Activated CD4-positive, alpha-beta memory T cell treated with anti-CD3 and anti-CD28 coated beads, Interleukin-2, amount 10 ng/mL, durations not matched to agents 7 days and 5 days (primary cell): ENCODE measurements around the gene UBAP1. TPM values are rescaled to one million over a fixed set of nuclear protein-coding genes. Genes with fewer than 3 reads are reported as not detected.
A peak's percentile ranks its signal among the peaks of the same experiment; 100 is the strongest.

Source experiments
- CTCF ChIA-PET: fragments of 350-600 bp; sonication (Branson Sonifier 250); formaldehyde crosslinking; loops from one replicate; lab custom pipeline; 2021; ENCODE audit warnings: antibody characterized with exemption, inconsistent platforms; lab: Charles Lee
- POLR2A ChIA-PET: fragments of 350-600 bp; sonication (Branson Sonifier 250); formaldehyde crosslinking; loops from one replicate; lab custom pipeline; 2021; ENCODE audit warnings: antibody characterized with exemption; lab: Charles Lee
- DNase-seq: peaks from one replicate; pipeline ENCODE4 v3.0.0-alpha.2; 2020
- H3K27ac Mint-ChIP-seq: one replicate; pipeline ENCODE4 v1.8.0; 2021; ENCODE audit warnings: mild to moderate bottlenecking, mixed read lengths
- H3K27me3 Mint-ChIP-seq: one replicate; pipeline ENCODE4 v1.8.0; 2021; ENCODE audit warnings: mixed read lengths
- H3K36me3 Mint-ChIP-seq: one replicate; pipeline ENCODE4 v1.8.0; 2021; ENCODE audit warnings: low read depth, mixed read lengths
- H3K4me1 Mint-ChIP-seq: one replicate; pipeline ENCODE4 v1.8.0; 2021; ENCODE audit warnings: mixed read lengths
- H3K4me3 Mint-ChIP-seq: one replicate; pipeline ENCODE4 v1.8.0; 2021; ENCODE audit warnings: mild to moderate bottlenecking, mixed read lengths
- H3K9me3 Mint-ChIP-seq: one replicate; pipeline ENCODE4 v1.8.0; 2021; ENCODE audit warnings: mixed read lengths
- total RNA-seq, 2 experiments: library from RNA; stranded (reverse); gene quantifications; one replicate each; pipeline ENCODE4 v1.2.3, GENCODE V29; 2021

Gene UBAP1
- total RNA-seq, 2 experiments from 2014 or later: 35.6 to 39.1 TPM

GRCh38 chr9:34157898-34158297, 20.9 kb upstream of the UBAP1 start:
- no peaks in the 10 kb centered on the region for H3K4me1 Mint-ChIP-seq
- H3K27me3 Mint-ChIP-seq: peaks cover 1% of the 10 kb centered on the region
- H3K4me3 Mint-ChIP-seq: no peak overlapping the region
- no peaks in the 10 kb centered on the region for H3K9me3 Mint-ChIP-seq
- DNase-seq: no peak
- no peaks in the 10 kb centered on the region for H3K36me3 Mint-ChIP-seq
- CTCF ChIA-PET: interaction anchor here (1.1 kb wide), 1 partner anchor 94 kb away, joined by 4 read pairs; no protein-coding TSS in a partner anchor
- POLR2A ChIA-PET: interaction anchor here (1.2 kb wide), 1 partner anchor 21 kb away, joined by 3 read pairs; the partner anchor contains the start of gene UBAP1
- H3K27ac Mint-ChIP-seq: no peak overlapping the region

- Mint-ChIP-seq H3K27me3 (peaks cover 1% of the 10 kb centered on the region), H3K4me1 (no peaks in the 10 kb centered on the region), H3K36me3 (no peaks in the 10 kb centered on the region), H3K9me3 (no peaks in the 10 kb centered on the region), H3K4me3 (no peak overlapping the region), H3K27ac (no peak overlapping the region)
- ChIA-PET CTCF (interaction anchor here (0.5 to 1.1 kb wide), 2 partner anchors 94 to 532 kb away, joined by 4 to 5 read pairs; no protein-coding TSS in a partner anchor), POLR2A (interaction anchor here (2.1 kb wide), 1 partner anchor 20 kb away, joined by 7 read pairs; no protein-coding TSS in a partner anchor)
- DNase-seq: no peak
Observed at GRCh38 chr9:34158362-34158869, 20.4 kb upstream of the UBAP1 start.

GRCh38 chr9:34163434-34163833, 15.4 kb upstream of the UBAP1 start:
- Mint-ChIP-seq H3K4me3 (no peak overlapping the region), H3K4me1 (no peaks in the 10 kb centered on the region), H3K27me3 (no peaks in the 10 kb centered on the region), H3K36me3 (no peaks in the 10 kb centered on the region), H3K27ac (no peak overlapping the region), H3K9me3 (no peaks in the 10 kb centered on the region)
- POLR2A ChIA-PET: interaction anchor here (1.1 to 1.9 kb wide), 2 partner anchors 15 to 30 kb away, joined by 3 to 5 read pairs; partner anchors contain the start of gene UBAP1
- DNase-seq: no peak
- CTCF ChIA-PET: interaction anchor here (0.6 to 1.5 kb wide), 3 partner anchors 8 to 254 kb away, joined by 3 to 4 read pairs (median 4); no protein-coding TSS in a partner anchor

GRCh38 chr9:34169125-34169524, 9.7 kb upstream of the UBAP1 start:
- no peaks in the 10 kb centered on the region for H3K9me3 Mint-ChIP-seq
- peaks cover 11% of the 10 kb centered on the region for H3K4me1 Mint-ChIP-seq
- no peak overlapping the region for H3K4me3 Mint-ChIP-seq
- no peak overlapping the region for H3K27ac Mint-ChIP-seq
- DNase-seq: no peak
- H3K27me3 Mint-ChIP-seq: no peaks in the 10 kb centered on the region
- no peaks in the 10 kb centered on the region for H3K36me3 Mint-ChIP-seq
- ChIA-PET CTCF (no interaction called here), POLR2A (interaction anchor here (1.4 kb wide), 1 partner anchor 10 kb away, joined by 7 read pairs; the partner anchor contains the start of gene UBAP1)

- H3K27ac Mint-ChIP-seq: no peak overlapping the region
- peaks cover 11% of the 10 kb centered on the region for H3K4me1 Mint-ChIP-seq
- H3K27me3 Mint-ChIP-seq: no peaks in the 10 kb centered on the region
- ChIA-PET CTCF (interaction anchor here (0.7 to 1.2 kb wide), 5 partner anchors 8 to 152 kb away, joined by 3 to 4 read pairs (median 3); partner anchors contain the start of gene UBAP1), POLR2A (interaction anchor here (0.6 to 1.7 kb wide), 3 partner anchors 8 to 117 kb away, joined by 3 to 7 read pairs (median 5); partner anchors contain the start of gene UBAP1)
- DNase-seq: no peak
- H3K4me3 Mint-ChIP-seq: no peak overlapping the region
- H3K36me3 Mint-ChIP-seq: no peaks in the 10 kb centered on the region
- no peaks in the 10 kb centered on the region for H3K9me3 Mint-ChIP-seq
Observed at GRCh38 chr9:34170237-34170991, 8.4 kb upstream of the UBAP1 start.

GRCh38 chr9:34171753-34172535, 6.9 kb upstream of the UBAP1 start:
- Mint-ChIP-seq H3K27me3 (no peaks in the 10 kb centered on the region), H3K9me3 (no peaks in the 10 kb centered on the region), H3K27ac (no peak overlapping the region), H3K36me3 (no peaks in the 10 kb centered on the region), H3K4me1 (peaks cover 11% of the 10 kb centered on the region), H3K4me3 (no peak overlapping the region)
- POLR2A ChIA-PET: interaction anchor here (1.2 to 1.7 kb wide), 2 partner anchors 21 to 45 kb away, joined by 5 read pairs; partner anchors contain the start of gene DCAF12
- DNase-seq: peak; percentile 56
- CTCF ChIA-PET: interaction anchor here (0.6 to 0.9 kb wide), 4 partner anchors 19 to 648 kb away, joined by 3 to 5 read pairs (median 3); partner anchors contain the start of genes ANKRD18B and SIGMAR1

- Mint-ChIP-seq H3K9me3 (no peaks in the 10 kb centered on the region), H3K27ac (no peak overlapping the region), H3K36me3 (peaks cover 8% of the 10 kb centered on the region), H3K27me3 (no peaks in the 10 kb centered on the region), H3K4me1 (peaks cover 32% of the 10 kb centered on the region), H3K4me3 (no peak overlapping the region)
- CTCF ChIA-PET: interaction anchor here (0.6 to 1.3 kb wide), 2 partner anchors 31 to 77 kb away, joined by 3 to 4 read pairs; no protein-coding TSS in a partner anchor
- POLR2A ChIA-PET: no interaction called here
- DNase-seq: no peak
Observed at GRCh38 chr9:34176089-34176488, 2.8 kb upstream of the UBAP1 start.

GRCh38 chr9:34177593-34178435, 1.0 kb upstream of the UBAP1 start:
- ChIA-PET POLR2A (interaction anchor here (0.6 to 2.9 kb wide), 15 partner anchors 8 to 887 kb away, joined by 3 to 26 read pairs (median 7); partner anchors contain the start of genes DCAF12, NFX1 and UBAP2), CTCF (interaction anchor here (0.7 to 2.3 kb wide), 6 partner anchors 7 to 103 kb away, joined by 3 to 11 read pairs (median 4); no protein-coding TSS in a partner anchor)
- no peak for DNase-seq
- Mint-ChIP-seq H3K27ac (peak overlapping the region; percentile 89), H3K9me3 (no peaks in the 10 kb centered on the region), H3K4me3 (peak overlapping the region; percentile 94), H3K36me3 (peaks cover 8% of the 10 kb centered on the region), H3K4me1 (peaks cover 22% of the 10 kb centered on the region), H3K27me3 (no peaks in the 10 kb centered on the region)

GRCh38 chr9:34179213-34180136, 632 bp downstream of the UBAP1 start:
- no peaks in the 10 kb centered on the region for H3K9me3 Mint-ChIP-seq
- POLR2A ChIA-PET: interaction anchor here (0.6 to 2.9 kb wide), 14 partner anchors 10 to 889 kb away, joined by 3 to 26 read pairs (median 6); partner anchors contain the start of genes DCAF12, NFX1 and UBAP2
- H3K27me3 Mint-ChIP-seq: no peaks in the 10 kb centered on the region
- CTCF ChIA-PET: interaction anchor here (1.0 to 2.3 kb wide), 6 partner anchors 9 to 74 kb away, joined by 3 to 11 read pairs (median 4); no protein-coding TSS in a partner anchor
- peak overlapping the region; percentile 94 for H3K4me3 Mint-ChIP-seq
- no peak for DNase-seq
- peaks cover 22% of the 10 kb centered on the region for H3K4me1 Mint-ChIP-seq
- H3K36me3 Mint-ChIP-seq: peaks cover 14% of the 10 kb centered on the region
- H3K27ac Mint-ChIP-seq: peak overlapping the region; percentile 89

GRCh38 chr9:34185778-34186551, 7.1 kb downstream of the UBAP1 start:
- Mint-ChIP-seq H3K36me3 (peaks cover 15% of the 10 kb centered on the region), H3K27me3 (no peaks in the 10 kb centered on the region)
- POLR2A ChIA-PET: no interaction called here

More at GRCh38 chr9:34185778-34186551, 7.1 kb downstream of the UBAP1 start:
- Mint-ChIP-seq H3K4me3 (no peak overlapping the region), H3K4me1 (peaks cover 26% of the 10 kb centered on the region), H3K27ac (peak overlapping the region; percentile 52), H3K9me3 (no peaks in the 10 kb centered on the region)
- CTCF ChIA-PET: no interaction called here
- no peak for DNase-seq
